ENCODE data around the gene ENKUR.

ENKUR gene

GRCh38 chr10:24938076-24938475 lies 77.9 kb downstream of the ENKUR start:
- DNase-seq: no peak

- DNase-seq: no peak
Measured at GRCh38 chr10:24935504-24936292, 80.3 kb downstream of the ENKUR start.
